Stimulated activated CD8-positive, alpha-beta memory T cell treated with anti-CD3 and anti-CD28 coated beads, Interleukin-4, amount 100 ng/mL, for 24 hours (primary cell): Measurements from ENCODE around the gene DUSP22.

Experiments used
- DNase-seq: peaks from one replicate; pipeline ENCODE4 v3.0.0-alpha.2; 2020; ENCODE audit warnings: low read depth

The DUSP22 gene

GRCh38 chr6:296151-297122, 4.2 kb downstream of the DUSP22 start:
- no peak for DNase-seq

DNA sequence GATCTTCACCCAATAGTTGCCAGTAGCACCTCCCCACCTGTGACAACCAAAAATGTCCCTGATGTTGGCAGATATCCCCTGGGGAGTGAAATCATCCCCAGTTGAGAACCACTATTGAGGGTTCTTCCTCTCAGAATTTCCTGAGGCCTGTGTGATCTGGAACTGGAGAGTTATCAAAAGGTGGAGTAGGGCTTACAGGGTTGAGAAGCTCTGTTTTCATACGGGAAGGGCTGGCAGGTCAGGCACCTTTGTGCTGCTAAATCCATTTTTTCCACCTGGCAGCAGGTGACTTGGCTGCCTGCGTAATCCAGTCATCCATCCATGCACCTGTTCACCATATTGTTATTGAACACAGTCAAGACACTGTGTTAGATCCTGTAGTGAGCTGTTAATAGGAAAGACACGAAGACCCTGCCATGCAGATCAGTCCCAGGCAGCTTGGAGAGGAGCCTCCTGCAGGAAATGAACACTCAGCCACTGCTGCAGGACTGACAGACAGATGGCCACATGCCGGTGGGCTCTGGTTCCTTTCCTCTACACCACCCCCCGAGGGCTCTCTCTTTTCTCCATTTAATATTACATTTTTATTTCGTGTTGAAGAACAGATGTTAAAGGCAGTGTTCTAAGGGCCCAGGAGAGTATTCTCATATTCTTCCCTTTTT, 5.4 kb downstream of the DUSP22 start:
- no peak for DNase-seq

DNA sequence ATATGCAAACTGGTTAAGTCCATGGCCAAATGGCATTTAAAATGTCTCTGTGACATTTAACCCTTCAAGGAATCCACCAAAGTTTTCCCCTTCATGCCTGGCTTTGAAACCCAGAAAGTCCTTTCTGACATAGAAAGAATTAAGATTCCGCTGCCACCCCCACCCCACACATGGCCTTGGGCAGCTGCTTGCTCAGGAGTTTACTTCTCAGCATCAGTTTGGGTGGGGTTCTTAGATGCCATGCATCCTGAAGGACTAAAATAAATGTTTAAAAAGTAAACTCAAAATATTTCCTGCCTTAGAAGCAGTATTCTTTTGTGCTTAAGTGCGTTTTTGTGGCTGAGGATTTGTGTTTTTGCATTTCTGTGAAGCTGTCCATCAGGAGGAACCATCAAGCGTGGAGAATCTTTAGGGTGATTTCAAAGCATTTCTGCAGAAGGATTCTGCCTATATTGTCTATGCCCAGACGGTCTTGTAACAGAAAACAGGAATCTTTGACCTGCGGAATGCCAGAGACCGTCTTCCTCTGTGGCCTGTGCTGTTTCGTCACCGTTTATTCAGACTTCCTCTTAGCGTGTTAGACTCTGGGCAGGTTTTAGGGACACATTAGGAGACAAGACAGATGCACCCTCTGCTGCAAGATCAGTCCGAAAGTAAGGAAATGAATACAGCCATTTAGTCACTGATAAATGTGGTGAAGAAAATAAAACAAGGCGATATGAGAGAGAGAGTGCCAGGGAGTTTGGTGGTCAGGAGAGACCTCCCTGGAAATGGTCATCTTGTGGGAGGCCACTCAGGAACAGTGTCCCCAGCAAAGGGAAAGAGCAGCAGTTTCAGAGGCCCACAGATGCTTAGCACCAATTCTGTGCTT, 6.2 kb downstream of the DUSP22 start:
- no peak for DNase-seq

DNA sequence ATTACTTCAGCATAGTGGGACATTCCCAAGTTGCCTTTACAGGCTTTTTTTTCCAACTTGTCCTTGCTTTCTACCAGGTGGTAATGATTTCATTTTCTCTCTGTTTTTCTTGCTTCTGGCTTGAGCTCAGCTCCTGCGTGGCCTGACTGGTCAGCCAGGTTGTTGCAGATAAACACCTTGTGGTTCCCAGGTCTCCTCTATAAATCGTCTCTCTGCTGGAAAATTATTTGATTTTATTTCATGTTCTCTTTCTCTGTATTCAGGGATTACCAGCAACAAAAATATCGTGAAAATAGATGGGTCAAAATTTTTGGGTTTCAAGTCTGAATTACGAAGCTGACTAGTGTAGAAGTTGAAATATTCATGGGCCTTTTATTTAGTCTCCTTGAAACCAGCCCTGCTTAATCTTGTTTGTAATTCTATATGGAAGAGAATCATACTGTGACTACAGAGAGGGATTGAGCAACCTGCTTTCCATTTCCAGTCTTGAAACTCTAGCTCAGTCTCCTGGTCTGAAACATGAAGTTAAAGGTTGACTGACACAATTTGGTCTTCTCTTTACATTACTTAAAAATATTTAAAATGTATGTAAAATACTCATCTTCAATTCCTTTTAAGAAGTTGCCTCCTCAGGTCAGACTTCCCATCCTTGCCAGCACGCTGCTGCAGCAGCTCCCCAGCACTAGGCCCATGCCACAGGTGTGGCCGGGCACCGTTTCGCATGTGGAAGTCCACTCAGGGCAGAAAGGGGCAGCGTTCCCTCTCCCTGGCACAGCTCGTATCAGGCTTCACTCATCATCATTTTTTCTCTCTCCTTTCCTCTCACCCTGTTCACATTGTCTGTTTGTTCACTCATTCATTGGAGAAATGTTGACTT, 7.1 kb downstream of the DUSP22 start:
- DNase-seq = no peak

DNA sequence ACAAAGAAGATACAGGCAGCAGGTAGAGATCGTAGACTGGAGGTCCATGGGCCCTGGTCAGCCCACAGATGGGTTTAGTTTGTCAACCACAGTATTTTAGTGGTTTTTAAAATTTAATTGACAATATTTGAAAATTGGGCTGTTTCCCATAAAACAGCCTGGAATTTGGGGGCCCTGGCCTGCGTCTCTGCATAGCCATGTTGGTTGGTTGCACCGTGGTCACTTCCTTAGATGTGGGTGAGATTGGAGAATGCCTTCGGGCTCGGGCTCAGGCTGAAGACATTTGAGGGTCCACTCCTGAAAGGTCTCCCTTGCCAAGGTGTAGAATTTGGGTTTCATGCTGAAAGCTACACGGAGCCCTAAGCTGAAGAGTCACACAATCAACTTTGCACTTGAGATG, 7.7 kb downstream of the DUSP22 start:
- no peak for DNase-seq

DNA sequence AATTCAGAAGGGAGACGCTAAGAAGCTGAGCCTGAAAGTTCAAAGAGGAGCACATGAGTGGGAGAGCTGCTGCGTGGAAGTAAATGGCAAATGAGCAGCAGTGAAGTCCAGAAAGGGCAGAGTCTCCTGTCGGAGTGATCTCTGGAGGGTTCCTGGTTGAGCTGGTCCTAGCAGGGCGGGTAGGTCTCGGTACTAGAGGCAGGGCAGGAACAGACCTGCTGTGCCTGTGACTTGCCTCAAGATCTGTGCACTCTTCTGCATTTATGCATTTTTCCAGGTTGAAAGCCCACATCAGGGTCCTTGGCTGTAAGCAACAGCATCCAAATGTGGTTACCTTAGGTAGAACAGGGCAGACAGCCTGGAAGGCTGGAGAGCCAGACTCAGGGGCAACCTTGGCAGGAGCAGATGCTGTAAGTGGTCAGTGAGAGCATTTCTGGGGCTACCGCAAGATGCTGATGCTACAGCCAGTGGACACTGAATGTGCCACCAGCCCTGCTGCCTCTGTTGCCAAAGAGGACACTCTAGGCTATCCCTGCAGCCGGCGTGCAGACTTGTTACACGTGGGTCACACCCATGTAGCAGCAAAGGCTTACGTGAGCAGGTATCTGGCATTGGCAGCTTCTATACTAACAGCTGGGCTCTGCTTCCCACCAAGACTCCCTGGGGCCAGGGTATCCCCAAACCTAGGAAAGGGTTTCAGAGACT, 8.4 kb downstream of the DUSP22 start:
- DNase-seq = no peak

- no peak for DNase-seq
Observed at GRCh38 chr6:301526-301925, 9.2 kb downstream of the DUSP22 start.

- DNase-seq = no peak
Observed at GRCh38 chr6:301929-302705, 9.8 kb downstream of the DUSP22 start.

GRCh38 chr6:302760-303159, 10.5 kb downstream of the DUSP22 start:
- DNase-seq = no peak

DNA sequence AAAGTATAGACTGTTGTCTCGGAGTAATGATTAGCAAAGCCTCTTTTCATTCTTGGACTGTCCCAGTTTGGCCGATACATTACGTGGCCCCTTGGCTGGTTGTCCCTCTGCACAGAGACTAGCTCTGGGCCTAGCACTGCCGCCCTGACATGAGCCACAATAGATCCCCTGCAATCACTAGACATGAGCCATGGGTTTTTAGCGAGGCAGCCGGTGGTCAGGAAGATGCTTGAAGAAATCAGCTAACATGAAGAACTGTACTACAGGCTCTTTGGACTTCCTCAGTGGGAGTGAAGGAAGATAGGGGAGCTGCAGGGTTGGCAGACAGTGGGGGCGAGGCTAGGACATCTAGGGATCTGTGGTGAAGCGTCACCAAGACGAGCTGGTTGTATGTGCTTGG, 11.0 kb downstream of the DUSP22 start:
- no peak for DNase-seq

- DNase-seq = no peak
Observed at GRCh38 chr6:303948-304558, 11.8 kb downstream of the DUSP22 start.

- no peak for DNase-seq
Observed at GRCh38 chr6:304833-305370, 12.6 kb downstream of the DUSP22 start.

- DNase-seq = no peak
Observed at GRCh38 chr6:305371-306206, 13.3 kb downstream of the DUSP22 start.

GRCh38 chr6:306641-307061, 14.4 kb downstream of the DUSP22 start:
- DNase-seq = no peak

DNA sequence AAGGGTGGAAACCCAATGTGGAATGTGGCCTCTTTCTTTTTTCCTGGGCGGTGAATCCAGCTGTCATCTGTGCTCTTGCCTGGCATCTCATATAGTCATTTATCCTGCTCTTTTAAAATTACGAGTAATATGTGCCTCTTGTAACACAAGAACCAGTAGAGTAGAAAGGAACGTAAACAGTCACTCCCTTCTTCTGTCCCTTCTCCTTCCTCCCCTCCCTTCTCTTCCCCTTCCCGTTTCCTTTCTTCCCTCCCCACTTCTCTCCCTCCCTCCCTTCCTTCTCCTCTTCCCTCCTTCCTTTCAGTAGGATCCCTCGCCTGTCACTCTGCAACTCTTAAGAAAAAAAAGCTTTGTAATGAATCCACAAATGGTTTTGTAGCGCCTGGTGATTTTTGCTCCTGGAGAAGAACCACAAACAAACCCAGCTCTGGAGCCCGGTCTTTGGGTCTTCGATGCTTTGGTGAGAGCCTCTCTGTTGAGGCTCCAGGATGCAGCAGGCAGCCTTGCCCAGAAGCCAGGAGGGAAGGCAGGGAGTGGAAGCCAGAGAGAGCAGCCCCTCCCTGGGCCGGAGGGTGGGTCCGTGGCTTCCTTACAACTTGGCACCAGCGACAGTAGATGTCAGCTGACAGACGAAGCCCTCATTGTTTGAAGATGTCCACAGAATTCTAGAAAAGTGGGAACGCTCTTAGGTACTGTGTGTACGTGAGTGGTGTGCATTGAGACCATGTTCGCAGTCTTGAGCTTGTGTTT, 15.0 kb downstream of the DUSP22 start:
- DNase-seq = no peak

DNA sequence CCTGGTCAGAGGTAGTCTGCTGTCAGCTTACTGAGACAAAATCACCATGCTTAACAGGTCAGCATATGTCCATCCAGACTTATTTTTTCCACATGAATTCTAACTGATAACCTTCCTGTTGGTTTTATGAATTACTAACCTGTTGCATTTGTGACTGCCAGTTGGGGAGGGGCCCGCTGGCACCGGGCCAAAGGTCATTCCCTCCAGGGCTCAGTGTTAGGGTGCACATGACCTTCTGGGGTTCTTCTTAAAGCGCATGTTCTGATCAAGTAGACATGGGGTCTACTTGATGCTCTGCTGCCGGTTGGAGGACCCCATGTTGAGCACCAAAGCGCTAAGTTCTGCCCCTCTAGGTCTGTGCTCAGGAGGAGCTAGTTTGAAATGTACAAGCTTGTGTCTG, 15.6 kb downstream of the DUSP22 start:
- DNase-seq = no peak

GRCh38 chr6:308307-308706, 16.0 kb downstream of the DUSP22 start:
- DNase-seq = no peak

DNA sequence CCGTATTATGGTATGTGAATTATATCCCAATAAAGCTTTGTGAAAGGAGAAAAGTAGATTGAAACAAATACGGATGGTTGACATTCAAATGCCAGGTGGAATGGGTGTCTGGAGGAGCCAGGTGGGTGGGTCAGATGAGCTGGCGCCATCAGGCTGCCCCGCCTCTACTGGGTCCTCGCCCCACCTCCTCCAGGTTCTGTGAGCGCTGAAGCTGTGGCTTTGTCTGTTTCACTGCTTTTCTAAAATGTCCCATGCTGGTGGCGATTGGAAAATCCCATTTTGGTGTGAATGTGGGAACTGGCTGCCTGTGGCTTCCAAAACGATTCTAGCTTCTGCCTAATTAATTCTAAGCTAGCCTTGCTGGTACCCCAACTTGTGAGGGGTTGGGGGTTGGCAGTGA, 16.5 kb downstream of the DUSP22 start:
- no peak for DNase-seq
